ENCODE results near the gene CBLIF.

CBLIF gene

DNA sequence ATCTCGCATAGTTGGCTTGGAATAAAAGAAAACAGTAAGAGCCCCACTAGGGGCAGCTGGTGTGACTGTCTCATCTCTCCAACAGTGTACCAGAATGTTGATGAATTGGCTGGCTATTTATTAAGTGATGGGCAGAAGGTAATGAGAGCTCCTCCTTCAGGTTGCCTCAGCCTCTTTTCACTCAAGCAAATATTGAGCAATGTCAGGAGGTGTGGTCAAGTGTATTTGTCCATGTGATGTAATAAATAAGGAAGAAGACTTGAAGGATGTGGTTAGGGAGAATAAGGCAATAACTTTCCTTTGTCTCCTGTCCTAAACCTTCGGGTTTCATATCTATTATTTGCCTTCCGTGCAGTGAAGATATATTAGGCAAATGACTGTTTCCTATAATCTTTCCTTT lies 21.1 kb upstream of the CBLIF start, which contains the start of gene TCN1:
Gene TCN1, minus strand, starts transcription at position 91 of the 400 bp plus-strand sequence. Its CDS starts 17 bp downstream, at position 74.
- Histone ChIP-seq H3F3A (ENCODE audit: low read depth) (no peaks in the 10 kb centered on the region), H3K9me3 (ENCODE audit: insufficient read depth, low read depth, low read length) (no peaks in the 10 kb centered on the region), H3K36me3 (ENCODE audit: insufficient read depth, low read length) (no peaks in the 10 kb centered on the region), H2AFZ (ENCODE audit: low read length) (no peak within 1 kb of the TSS), H3K27me3 (ENCODE audit: insufficient read depth, low read length, poor library complexity, severe bottlenecking) (no peaks in the 10 kb centered on the region), H4K20me1 (ENCODE audit: insufficient read depth, low read length, poor library complexity, severe bottlenecking) (no peaks in the 10 kb centered on the region), H3K4me1 (ENCODE audit: insufficient read depth, low read length, poor library complexity, severe bottlenecking) (no peaks in the 10 kb centered on the region), H3K9me2 (replicated peaks; ENCODE audit: low read depth, low read length) (no peaks in the 10 kb centered on the region), H3K79me2 (ENCODE audit: insufficient read depth, low read length) (no peaks in the 10 kb centered on the region), H3K9ac (ENCODE audit: low read depth, low read length, poor library complexity, severe bottlenecking) (no peak within 1 kb of the TSS), H3K4me2 (ENCODE audit: low read depth, low read length, poor library complexity, severe bottlenecking) (no peak within 1 kb of the TSS), H3K4me3 (ENCODE audit: low read length, poor library complexity, severe bottlenecking) (no peak within 1 kb of the TSS)
- TF ChIP-seq, protein P1, sequence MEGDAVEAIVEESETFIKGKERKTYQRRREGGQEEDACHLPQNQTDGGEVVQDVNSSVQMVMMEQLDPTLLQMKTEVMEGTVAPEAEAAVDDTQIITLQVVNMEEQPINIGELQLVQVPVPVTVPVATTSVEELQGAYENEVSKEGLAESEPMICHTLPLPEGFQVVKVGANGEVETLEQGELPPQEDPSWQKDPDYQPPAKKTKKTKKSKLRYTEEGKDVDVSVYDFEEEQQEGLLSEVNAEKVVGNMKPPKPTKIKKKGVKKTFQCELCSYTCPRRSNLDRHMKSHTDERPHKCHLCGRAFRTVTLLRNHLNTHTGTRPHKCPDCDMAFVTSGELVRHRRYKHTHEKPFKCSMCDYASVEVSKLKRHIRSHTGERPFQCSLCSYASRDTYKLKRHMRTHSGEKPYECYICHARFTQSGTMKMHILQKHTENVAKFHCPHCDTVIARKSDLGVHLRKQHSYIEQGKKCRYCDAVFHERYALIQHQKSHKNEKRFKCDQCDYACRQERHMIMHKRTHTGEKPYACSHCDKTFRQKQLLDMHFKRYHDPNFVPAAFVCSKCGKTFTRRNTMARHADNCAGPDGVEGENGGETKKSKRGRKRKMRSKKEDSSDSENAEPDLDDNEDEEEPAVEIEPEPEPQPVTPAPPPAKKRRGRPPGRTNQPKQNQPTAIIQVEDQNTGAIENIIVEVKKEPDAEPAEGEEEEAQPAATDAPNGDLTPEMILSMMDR (conservative IDR thresholded peaks at IDR 0.05; ENCODE audit: low read length), result no peak
- TF ChIP-seq EZH2phosphoT487 (IDR thresholded peaks at IDR 0.05; ENCODE audit: borderline replicate concordance), result no peak

DNA sequence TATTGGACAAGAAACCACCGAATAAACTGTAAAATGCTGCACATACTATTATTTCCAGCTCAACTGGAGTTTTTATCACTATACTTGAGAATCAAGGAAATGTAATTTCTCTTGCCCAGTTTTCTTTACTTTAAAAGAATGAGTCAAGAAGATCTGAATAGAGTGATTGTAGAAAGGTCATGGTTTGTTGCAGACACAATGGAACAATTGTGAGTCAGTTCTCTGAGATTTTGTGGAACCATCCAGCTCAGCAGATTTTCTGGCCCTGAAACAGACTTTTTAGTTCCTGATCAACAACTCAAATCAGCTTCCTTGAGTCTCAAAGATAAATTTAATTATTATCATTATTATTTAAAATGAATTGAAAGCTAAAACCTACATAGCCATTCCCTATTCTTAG lies 19.7 kb upstream of the CBLIF start:
- Histone ChIP-seq H3K79me2 (ENCODE audit: insufficient read depth, low read length) (no peaks in the 10 kb centered on the region), H4K20me1 (ENCODE audit: insufficient read depth, low read length, poor library complexity, severe bottlenecking) (no peaks in the 10 kb centered on the region), H3K9ac (ENCODE audit: low read depth, low read length, poor library complexity, severe bottlenecking) (no peak overlapping the region), H3K4me3 (ENCODE audit: low read length, poor library complexity, severe bottlenecking) (no peak overlapping the region), H3K27me3 (ENCODE audit: insufficient read depth, low read length, poor library complexity, severe bottlenecking) (no peaks in the 10 kb centered on the region), H3K4me2 (ENCODE audit: low read depth, low read length, poor library complexity, severe bottlenecking) (no peak overlapping the region), H3F3A (ENCODE audit: low read depth) (no peaks in the 10 kb centered on the region), H3K9me2 (replicated peaks; ENCODE audit: low read depth, low read length) (no peaks in the 10 kb centered on the region), H2AFZ (ENCODE audit: low read length) (no peak overlapping the region), H3K36me3 (ENCODE audit: insufficient read depth, low read length) (no peaks in the 10 kb centered on the region), H3K4me1 (ENCODE audit: insufficient read depth, low read length, poor library complexity, severe bottlenecking) (no peaks in the 10 kb centered on the region), H3K9me3 (ENCODE audit: insufficient read depth, low read depth, low read length) (no peaks in the 10 kb centered on the region)
- TF ChIP-seq, protein P1 (conservative IDR thresholded peaks at IDR 0.05; ENCODE audit: low read length), result no peak
- no peak for TF ChIP-seq EZH2phosphoT487 (IDR thresholded peaks at IDR 0.05; ENCODE audit: borderline replicate concordance)

DNA sequence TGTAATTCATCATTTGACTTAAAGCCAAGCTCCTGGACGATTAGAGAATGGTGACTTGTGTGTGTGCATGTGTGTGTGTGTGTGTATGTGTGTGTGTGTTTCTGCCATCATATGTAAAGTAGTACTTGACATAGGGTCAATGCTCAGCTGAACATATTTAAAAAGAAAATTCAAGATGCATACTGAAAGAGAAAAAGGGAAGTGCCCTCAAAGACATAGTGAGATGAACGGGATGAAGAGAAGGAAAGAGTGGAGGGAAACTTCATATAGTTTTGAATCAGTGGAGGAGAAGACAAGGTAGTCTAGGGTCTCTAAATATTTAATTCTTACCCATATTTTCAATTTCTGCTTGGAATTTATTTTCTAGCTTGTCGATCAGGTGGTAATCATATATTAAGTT lies 17.0 kb upstream of the CBLIF start:
- Histone ChIP-seq H3K4me3 (ENCODE audit: low read length, poor library complexity, severe bottlenecking) (no peak overlapping the region), H3K36me3 (ENCODE audit: insufficient read depth, low read length) (no peaks in the 10 kb centered on the region), H4K20me1 (ENCODE audit: insufficient read depth, low read length, poor library complexity, severe bottlenecking) (no peaks in the 10 kb centered on the region), H3K4me1 (ENCODE audit: insufficient read depth, low read length, poor library complexity, severe bottlenecking) (peaks cover 11% of the 10 kb centered on the region), H3K79me2 (ENCODE audit: insufficient read depth, low read length) (no peaks in the 10 kb centered on the region), H3F3A (ENCODE audit: low read depth) (no peaks in the 10 kb centered on the region), H3K9me2 (replicated peaks; ENCODE audit: low read depth, low read length) (no peaks in the 10 kb centered on the region), H3K9ac (ENCODE audit: low read depth, low read length, poor library complexity, severe bottlenecking) (no peak overlapping the region), H3K4me2 (ENCODE audit: low read depth, low read length, poor library complexity, severe bottlenecking) (no peak overlapping the region), H3K27me3 (ENCODE audit: insufficient read depth, low read length, poor library complexity, severe bottlenecking) (no peaks in the 10 kb centered on the region), H2AFZ (ENCODE audit: low read length) (no peak overlapping the region), H3K9me3 (ENCODE audit: insufficient read depth, low read depth, low read length) (no peaks in the 10 kb centered on the region)
- TF ChIP-seq EZH2phosphoT487 (IDR thresholded peaks at IDR 0.05; ENCODE audit: borderline replicate concordance), result no peak
- TF ChIP-seq, protein P1 (conservative IDR thresholded peaks at IDR 0.05; ENCODE audit: low read length), result no peak
